Measurements from ENCODE around the gene SLC38A3.

The SLC38A3 gene

GRCh38 chr3:50204804-50205412 is at the start of gene SLC38A3:
Gene SLC38A3, plus strand, starts transcription at chr3:50205271. Its CDS starts 8,929 bp downstream, at chr3:50214200.
- no peak for DNase-seq (ENCODE audit: low read depth in 2 of 2)

DNA sequence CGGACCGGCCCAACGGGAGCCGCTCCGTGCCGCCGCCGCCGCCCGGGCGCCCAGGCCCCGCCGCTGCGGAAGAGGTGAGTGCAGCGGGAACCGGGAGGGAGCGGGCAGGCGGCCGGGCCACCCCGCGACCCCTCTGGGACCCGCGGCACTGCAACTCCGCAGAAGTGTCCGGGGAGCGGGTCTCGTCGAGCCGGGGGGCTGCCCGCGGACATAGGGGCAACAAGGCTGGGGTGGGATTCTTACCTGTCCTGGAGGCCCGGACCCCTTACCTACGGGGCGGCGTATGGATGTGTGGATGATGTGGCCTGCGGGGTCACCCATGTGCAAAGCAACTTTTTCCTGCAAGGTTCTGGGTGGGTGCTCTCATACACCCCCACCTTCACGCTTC is 49.6 kb upstream of the SLC38A3 start:
- DNase-seq (ENCODE audit: low read depth in 2 of 2), result no peak

- no peak for DNase-seq (ENCODE audit: low read depth in 2 of 2)
These were observed 49.2 kb upstream of the SLC38A3 start for GRCh38 chr3:50155891-50156290.

GRCh38 chr3:50156549-50157493 is 48.2 kb upstream of the SLC38A3 start:
- no peak for DNase-seq (ENCODE audit: low read depth in 2 of 2)

- DNase-seq (ENCODE audit: low read depth in 2 of 2), result no peak
These were observed 47.1 kb upstream of the SLC38A3 start for GRCh38 chr3:50157827-50158529.

DNA sequence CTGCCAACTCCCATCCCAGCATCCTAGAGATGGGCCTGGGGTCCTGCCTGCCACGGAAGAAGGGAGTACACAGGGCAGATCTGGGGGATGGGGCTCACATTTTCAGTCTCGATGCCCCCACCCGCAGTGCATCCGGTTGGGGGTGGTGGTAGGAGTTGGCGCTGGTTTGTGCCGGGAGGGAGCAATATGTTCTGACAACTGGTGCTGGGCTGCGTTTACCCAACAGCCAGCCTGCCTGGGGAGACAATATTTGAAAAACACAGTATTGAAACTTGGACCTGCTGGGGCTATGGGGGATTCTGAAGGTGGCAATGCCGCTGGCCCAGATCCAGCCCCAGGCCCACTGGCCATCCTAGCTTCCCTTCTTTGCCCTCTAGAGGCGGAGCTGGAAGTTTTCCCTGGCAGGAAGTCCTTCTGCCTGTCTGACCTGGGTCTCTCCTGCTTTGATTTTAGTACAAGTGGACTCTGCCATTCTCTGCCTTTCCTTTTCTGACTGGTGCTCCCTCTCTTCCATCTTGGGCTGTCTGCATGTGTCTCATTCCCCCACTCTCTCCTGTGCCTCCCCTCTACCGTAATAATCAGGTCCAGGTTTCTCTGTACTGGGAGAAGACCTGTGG is 46.4 kb upstream of the SLC38A3 start:
- DNase-seq (ENCODE audit: low read depth in 2 of 2), result no peak

GRCh38 chr3:50160561-50160983 is 44.5 kb upstream of the SLC38A3 start:
- DNase-seq (ENCODE audit: low read depth in 2 of 2), result no peak

DNA sequence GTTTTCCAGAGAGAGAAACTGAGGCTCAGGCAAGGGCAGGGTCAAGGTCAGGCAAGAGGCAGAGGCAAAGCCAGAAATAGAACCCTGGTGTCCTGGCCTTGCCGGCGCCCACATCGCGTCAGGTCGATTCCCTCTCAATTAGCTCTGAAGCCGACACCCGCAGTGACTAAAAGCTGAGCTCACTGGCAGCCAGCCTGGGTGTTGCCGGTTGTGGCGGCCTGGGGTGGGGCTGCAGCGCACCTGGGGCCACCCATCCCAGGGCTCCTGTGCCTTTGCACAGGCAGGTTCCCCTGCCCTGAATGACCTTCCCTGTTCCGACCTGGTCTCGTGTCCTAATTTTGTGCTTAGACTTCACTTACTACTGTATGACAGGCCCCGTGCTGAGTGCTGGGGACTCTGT is 43.8 kb upstream of the SLC38A3 start:
- DNase-seq (ENCODE audit: low read depth in 2 of 2), result no peak

GRCh38 chr3:50162034-50162883 is 42.8 kb upstream of the SLC38A3 start:
- DNase-seq (ENCODE audit: low read depth in 2 of 2), result no peak

DNA sequence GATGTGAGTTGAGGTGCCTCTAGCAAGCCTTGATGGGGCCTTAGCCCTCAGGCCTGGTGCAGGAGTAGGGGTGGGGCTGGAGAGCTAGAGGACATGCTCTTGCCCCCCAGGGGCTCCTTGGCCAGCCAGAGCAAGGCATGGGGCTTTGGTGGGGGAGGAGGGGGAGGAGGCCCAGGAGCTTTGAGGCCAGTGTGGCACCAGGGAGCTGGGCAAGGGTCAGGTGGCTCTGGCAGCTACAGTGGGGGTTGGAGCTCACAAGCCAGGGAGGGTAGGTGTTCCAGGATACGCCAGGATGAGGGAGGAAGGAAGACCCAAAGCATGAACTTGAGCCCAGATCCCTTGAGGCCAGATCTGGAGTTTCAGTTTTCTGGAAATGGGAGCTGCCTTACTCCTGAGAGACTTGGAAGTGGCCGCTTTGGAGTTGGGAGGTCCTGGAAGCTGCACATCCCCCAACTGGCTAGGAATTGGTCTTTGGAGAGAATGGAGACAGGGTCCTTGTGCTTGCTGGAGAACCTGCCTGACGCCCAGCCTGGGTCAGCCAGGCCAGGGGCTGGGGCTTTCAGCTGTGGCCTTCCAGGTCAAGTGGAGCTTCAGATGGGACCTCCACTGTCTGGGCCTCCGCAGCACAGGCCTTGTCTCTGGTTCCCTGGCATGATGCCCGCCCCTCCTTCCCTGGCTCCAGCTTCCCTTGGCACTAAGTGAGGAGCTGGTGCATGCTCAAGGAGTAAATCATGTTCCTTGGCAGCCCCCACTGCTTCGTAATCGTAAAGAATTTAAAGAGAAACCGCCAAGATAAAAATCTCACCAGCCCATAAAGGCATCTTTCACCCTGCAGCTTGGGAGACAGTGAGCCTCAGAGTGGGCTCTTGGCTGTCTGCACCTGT is 41.3 kb upstream of the SLC38A3 start:
- DNase-seq (ENCODE audit: low read depth in 2 of 2), result no peak

DNA sequence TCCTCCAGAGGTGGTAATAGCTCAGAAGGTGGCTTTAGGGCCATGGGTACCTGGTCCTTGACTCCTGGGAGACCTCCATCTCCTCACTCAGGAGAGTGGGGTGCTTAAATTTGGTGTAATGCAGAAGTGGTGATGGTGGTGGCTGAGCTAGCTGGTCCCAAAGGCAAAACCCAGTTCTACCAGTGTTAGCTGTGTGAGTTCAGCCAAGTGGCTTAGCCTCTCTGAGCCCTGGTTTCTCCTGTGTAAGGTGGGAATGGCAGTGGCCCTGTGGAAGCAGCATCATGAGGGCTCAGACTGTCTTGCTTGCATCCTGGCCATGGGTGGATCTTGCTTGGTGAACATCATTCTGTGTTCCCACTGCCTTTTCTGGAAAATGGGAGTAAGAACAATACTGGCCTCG is 40.6 kb upstream of the SLC38A3 start:
- DNase-seq (ENCODE audit: low read depth in 2 of 2), result no peak

GRCh38 chr3:50164984-50165909 is 39.8 kb upstream of the SLC38A3 start:
- no peak for DNase-seq (ENCODE audit: low read depth in 2 of 2)

- no peak for DNase-seq (ENCODE audit: low read depth in 2 of 2)
These were observed 39.0 kb upstream of the SLC38A3 start for GRCh38 chr3:50165910-50166538.

- no peak for DNase-seq (ENCODE audit: low read depth in 2 of 2)
These were observed 38.5 kb upstream of the SLC38A3 start for GRCh38 chr3:50166620-50167019.

DNA sequence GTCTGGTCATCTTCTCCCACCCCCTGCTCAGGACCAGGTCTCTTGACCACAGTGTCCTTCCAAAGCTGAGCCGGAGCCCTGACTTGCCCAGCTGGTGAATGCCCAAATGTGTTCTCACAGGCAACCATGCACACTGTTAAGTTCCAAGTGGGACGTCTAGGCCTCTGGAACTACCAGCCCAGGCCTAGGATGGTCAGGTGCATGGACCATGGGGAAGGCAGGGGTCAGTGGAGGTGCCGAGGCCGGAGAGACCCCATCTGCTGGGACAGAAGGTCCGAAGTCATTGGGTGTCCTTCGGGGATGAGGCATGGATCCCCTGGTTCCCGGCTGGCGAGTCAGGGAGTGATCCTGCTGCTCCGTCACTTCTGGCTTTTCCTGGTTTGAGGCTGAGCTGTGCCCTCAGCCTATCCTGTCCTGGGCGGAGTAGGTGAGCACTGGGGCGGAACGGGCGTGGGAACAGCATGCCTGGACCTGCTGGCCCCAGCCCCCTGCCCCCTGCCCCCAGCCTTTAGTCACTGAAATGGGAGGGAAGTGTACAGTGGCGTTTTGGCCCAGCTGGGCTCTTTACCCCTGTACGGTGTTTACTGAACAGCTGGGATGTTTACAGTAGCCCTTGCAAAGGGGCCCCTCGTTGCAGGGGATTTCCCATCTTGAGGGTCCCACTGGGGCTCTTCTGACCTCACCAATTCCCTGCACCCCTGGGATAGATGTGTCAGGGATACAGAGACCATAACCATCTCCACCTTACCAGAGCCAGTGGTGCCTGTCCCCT is 37.8 kb upstream of the SLC38A3 start:
- DNase-seq (ENCODE audit: low read depth in 2 of 2), result no peak

DNA sequence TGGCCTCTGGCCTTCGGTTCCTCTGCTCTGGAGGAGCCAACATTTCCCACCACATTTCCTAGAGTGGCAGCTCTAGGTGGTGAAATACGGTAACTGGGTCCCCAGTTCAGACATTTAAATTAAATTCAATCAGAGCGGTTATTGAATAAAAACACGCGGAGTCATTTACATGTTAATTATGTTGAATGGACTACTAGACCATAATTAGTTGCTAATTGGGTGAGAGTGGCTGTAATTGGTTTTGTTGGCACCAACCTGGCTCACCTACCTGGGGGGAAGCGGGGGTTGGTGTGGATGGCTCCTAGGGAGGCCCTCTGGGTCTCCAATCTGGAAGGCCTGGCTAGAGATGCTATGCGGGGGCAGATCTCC is 37.2 kb upstream of the SLC38A3 start:
- DNase-seq (ENCODE audit: low read depth in 2 of 2), result no peak

- DNase-seq (ENCODE audit: low read depth in 2 of 2), result no peak
These were observed 36.7 kb upstream of the SLC38A3 start for GRCh38 chr3:50168388-50168787.

DNA sequence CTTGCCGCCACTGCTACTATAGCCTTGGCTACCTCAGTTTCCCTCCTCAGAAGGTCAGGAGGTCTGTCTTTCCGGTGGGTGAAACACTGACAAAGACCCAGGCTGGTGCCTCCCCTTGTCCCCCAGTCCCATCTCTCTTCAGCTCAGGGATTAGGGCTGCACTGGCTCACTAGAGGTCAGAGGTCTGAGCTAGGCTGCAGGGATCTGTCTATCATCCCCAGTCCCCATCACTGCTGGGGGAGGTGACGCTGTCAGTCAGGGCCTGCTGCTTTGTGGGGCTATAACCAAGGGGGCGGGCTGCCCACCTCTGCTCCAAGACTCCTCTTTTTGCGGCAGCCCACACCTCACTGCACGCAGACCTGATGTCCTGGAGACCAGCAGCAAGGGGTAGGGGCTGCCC is 36.3 kb upstream of the SLC38A3 start:
- no peak for DNase-seq (ENCODE audit: low read depth in 2 of 2)

All from stimulated activated CD4-positive, alpha-beta T cell treated with anti-CD3 and anti-CD28 coated beads, Interleukin-1b, Interleukin-23, amount 100 ng/mL, for 4 hours (primary cell).